ENCODE data around the gene NIM1K. TPM values are rescaled to one million over a fixed set of nuclear protein-coding genes. Genes with fewer than 3 reads are reported as not detected.

Gene NIM1K
- total RNA-seq, 1 donor from 2014 or later: 0.25 TPM

DNA sequence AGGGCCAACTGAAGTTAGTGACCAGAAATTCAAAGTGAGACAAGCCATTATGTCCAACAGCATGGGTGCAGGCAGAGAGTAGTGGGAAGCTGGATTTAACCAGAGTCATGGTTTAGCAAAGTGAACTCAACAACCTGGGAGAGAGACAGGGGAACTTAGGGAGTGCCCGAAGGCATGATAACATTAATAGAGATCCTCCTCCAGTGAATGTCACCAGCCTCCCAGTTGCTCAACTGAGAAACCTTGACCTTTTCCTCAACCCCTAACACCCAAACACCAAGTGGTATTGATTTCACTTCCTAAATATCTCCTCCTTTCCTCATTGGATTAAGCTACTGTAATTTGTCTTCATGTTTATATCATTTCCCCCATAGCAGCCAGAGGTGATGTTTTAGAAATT is 78.6 kb downstream of the NIM1K start:
- Histone ChIP-seq H3K36me3 (no peaks in the 10 kb centered on the region), H3K4me3 (no peak overlapping the region), H3K9me3 (replicated peaks) (peaks cover 35% of the 10 kb centered on the region), H3K27ac (replicated peaks) (no peak overlapping the region), H3K27me3 (ENCODE audit: low read depth) (peaks cover 5% of the 10 kb centered on the region), H3K4me1 (peaks cover 11% of the 10 kb centered on the region)
- TF ChIP-seq, protein P1, sequence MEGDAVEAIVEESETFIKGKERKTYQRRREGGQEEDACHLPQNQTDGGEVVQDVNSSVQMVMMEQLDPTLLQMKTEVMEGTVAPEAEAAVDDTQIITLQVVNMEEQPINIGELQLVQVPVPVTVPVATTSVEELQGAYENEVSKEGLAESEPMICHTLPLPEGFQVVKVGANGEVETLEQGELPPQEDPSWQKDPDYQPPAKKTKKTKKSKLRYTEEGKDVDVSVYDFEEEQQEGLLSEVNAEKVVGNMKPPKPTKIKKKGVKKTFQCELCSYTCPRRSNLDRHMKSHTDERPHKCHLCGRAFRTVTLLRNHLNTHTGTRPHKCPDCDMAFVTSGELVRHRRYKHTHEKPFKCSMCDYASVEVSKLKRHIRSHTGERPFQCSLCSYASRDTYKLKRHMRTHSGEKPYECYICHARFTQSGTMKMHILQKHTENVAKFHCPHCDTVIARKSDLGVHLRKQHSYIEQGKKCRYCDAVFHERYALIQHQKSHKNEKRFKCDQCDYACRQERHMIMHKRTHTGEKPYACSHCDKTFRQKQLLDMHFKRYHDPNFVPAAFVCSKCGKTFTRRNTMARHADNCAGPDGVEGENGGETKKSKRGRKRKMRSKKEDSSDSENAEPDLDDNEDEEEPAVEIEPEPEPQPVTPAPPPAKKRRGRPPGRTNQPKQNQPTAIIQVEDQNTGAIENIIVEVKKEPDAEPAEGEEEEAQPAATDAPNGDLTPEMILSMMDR (IDR thresholded peaks at IDR 0.05; ENCODE audit: borderline replicate concordance): no peak
- DNase-seq: no peak
- intact Hi-C loops (cut with micrococcal nuclease): no loop called here

- H3K4me1 ChIP-seq: peaks cover 11% of the 10 kb centered on the region
- H3K27me3 ChIP-seq (ENCODE audit: low read depth): no peaks in the 10 kb centered on the region
- intact Hi-C loops (cut with micrococcal nuclease): no loop called here
- no peak overlapping the region for H3K27ac ChIP-seq (replicated peaks)
- H3K4me3 ChIP-seq: no peak overlapping the region
- H3K9me3 ChIP-seq (replicated peaks): peaks cover 15% of the 10 kb centered on the region
- DNase-seq: no peak
- no peaks in the 10 kb centered on the region for H3K36me3 ChIP-seq
- TF ChIP-seq, protein P1 (IDR thresholded peaks at IDR 0.05; ENCODE audit: borderline replicate concordance): no peak
Observed at GRCh38 chr5:43273552-43273951, 81.5 kb downstream of the NIM1K start.

DNA sequence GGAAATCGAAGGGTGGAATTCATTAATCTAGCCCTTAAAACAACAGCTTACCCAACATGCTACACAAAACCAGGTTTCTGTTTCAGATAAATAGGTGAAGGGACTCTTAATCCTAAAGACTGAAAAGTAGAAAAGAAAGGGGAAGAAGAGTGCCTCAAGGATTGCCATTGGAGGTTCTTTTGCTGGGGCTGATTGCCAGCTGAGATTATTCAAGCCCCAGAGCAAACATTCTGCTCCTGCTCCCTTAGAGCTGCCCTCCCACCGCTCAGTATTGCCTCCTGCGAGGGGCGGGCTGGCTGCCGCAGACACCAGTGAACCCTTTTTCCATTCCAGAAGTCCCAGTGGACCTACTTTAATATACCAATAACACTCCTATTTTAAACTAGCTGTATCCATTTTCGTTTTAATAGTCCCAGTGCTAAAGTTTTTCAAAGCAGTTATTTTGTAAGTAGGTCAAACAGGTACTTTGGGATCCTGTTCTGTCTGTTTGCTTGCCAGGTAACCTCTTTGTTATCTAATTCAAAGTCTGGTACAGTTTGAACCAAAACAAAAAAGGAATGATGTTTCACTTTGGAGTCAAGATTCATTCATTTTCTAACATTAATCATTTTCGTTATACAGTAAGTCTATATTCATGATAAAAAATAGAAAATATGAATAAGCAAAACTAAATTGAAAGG is 82.5 kb downstream of the NIM1K start:
- intact Hi-C loops (cut with micrococcal nuclease): no loop called here
- TF ChIP-seq, protein P1 (IDR thresholded peaks at IDR 0.05; ENCODE audit: borderline replicate concordance): no peak

DNA sequence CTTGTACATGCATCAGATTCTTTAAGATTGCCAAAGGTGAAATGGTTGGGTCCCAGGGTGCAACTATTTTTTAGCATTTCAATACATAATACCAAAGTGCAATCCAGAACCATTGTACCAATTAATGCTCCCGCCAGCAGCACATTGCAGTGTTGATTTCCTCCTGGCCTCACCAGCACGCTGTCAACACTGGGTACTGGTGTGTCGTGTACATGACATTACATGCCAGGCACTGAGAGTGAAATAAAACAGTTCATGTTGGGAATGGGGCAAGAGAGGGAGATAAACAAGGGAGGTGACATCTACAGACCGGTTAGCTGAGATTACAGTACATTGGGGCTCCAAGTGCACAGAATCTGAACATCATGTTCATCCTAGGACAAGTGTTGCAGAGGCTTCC is 83.4 kb downstream of the NIM1K start:
- peaks cover 11% of the 10 kb centered on the region for H3K4me1 ChIP-seq
- no peak overlapping the region for H3K27ac ChIP-seq (replicated peaks)
- DNase-seq: peak; percentile 43
- intact Hi-C loops (cut with micrococcal nuclease): no loop called here
- H3K4me3 ChIP-seq: no peak overlapping the region
- TF ChIP-seq, protein P1 (IDR thresholded peaks at IDR 0.05; ENCODE audit: borderline replicate concordance): no peak
- H3K9me3 ChIP-seq (replicated peaks): peaks cover 4% of the 10 kb centered on the region
- no peaks in the 10 kb centered on the region for H3K27me3 ChIP-seq (ENCODE audit: low read depth)
- no peaks in the 10 kb centered on the region for H3K36me3 ChIP-seq

More for the DNA sequence above, 82.5 kb downstream of the NIM1K start:
- no peak for DNase-seq
- Histone ChIP-seq H3K27me3 (ENCODE audit: low read depth) (no peaks in the 10 kb centered on the region), H3K4me1 (peaks cover 11% of the 10 kb centered on the region), H3K27ac (replicated peaks) (no peak overlapping the region), H3K9me3 (replicated peaks) (peaks cover 12% of the 10 kb centered on the region), H3K4me3 (no peak overlapping the region), H3K36me3 (no peaks in the 10 kb centered on the region)

GRCh38 chr5:43279548-43280274 is 87.7 kb downstream of the NIM1K start:
- intact Hi-C loops (cut with micrococcal nuclease): no loop called here
- no peak for DNase-seq

More at GRCh38 chr5:43279548-43280274, 87.7 kb downstream of the NIM1K start:
- H3K4me3 ChIP-seq: no peak overlapping the region
- H3K27ac ChIP-seq (replicated peaks): no peak overlapping the region
- H3K27me3 ChIP-seq (ENCODE audit: low read depth): no peaks in the 10 kb centered on the region
- TF ChIP-seq, protein P1 (IDR thresholded peaks at IDR 0.05; ENCODE audit: borderline replicate concordance): no peak
- no peaks in the 10 kb centered on the region for H3K36me3 ChIP-seq
- peaks cover 6% of the 10 kb centered on the region for H3K4me1 ChIP-seq
- no peaks in the 10 kb centered on the region for H3K9me3 ChIP-seq (replicated peaks)
